ENCODE measurements around the gene ENPEP. TPM values are rescaled to one million over a fixed set of nuclear protein-coding genes. Genes with fewer than 3 reads are reported as not detected.

The ENPEP gene
- total and polyA plus RNA-seq, 4 donors, result 4.5 to 41.5 (median 25.5) TPM

DNA sequence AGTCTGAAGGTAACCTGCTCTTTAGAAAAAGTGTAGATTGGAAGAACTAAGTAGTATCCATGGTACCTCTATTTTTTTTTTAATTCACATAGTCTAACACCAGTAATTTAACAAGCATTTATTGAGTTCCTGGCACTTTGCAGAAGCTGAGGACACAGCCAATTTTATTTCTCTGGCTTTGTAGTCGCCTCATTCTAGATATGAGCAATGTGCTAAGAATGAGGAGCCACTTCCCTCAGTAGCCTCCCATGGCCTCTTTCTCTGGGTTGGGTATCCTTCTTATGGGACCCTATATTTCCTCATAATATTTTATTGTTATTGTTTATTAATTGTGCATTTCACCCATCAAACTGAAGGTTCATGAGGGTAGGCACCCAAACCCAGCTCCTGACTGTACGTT is 67.6 kb downstream of the ENPEP start:
- Histone ChIP-seq H3K9me3 (ENCODE audit: control insufficient read depth in 4 of 4, low read length in 3 of 4) (no peaks in the 10 kb centered on the region), H3K27me3 (ENCODE audit: control insufficient read depth in 4 of 4, insufficient read depth in 4 of 4, low read length in 3 of 4) (no peaks in the 10 kb centered on the region), H3K4me3 (ENCODE audit: low read depth in 1 of 3, low read length in 3 of 3) (no peak overlapping the region), H3K4me1 (ENCODE audit: control insufficient read depth in 4 of 4, insufficient read depth in 4 of 4, low read length in 3 of 4) (no peaks in the 10 kb centered on the region), H3K36me3 (ENCODE audit: control insufficient read depth in 4 of 4, insufficient read depth in 3 of 4, low read depth in 1 of 4, low read length in 3 of 4) (peaks cover 0 to 28% (median 13%) of the 10 kb centered on the region in 4 donors), H3K27ac (ENCODE audit: low read depth in 1 of 2, low read length in 2 of 2) (no peak overlapping the region), H3K9ac (ENCODE audit: low read depth in 1 of 2, low read length in 2 of 2) (no peak overlapping the region)
- 72% methylated on average over 2 of the region's 2 CpGs for WGBS
- no peak for TF ChIP-seq ATF3 (IDR thresholded peaks at IDR 0.05)
- no peak for TF ChIP-seq FOXA1 (IDR thresholded peaks at IDR 0.05)
- no peak for TF ChIP-seq YY1 (IDR thresholded peaks at IDR 0.05)
- no peak for TF ChIP-seq HNF4A (conservative IDR thresholded peaks at IDR 0.05)
- TF ChIP-seq, protein P1, sequence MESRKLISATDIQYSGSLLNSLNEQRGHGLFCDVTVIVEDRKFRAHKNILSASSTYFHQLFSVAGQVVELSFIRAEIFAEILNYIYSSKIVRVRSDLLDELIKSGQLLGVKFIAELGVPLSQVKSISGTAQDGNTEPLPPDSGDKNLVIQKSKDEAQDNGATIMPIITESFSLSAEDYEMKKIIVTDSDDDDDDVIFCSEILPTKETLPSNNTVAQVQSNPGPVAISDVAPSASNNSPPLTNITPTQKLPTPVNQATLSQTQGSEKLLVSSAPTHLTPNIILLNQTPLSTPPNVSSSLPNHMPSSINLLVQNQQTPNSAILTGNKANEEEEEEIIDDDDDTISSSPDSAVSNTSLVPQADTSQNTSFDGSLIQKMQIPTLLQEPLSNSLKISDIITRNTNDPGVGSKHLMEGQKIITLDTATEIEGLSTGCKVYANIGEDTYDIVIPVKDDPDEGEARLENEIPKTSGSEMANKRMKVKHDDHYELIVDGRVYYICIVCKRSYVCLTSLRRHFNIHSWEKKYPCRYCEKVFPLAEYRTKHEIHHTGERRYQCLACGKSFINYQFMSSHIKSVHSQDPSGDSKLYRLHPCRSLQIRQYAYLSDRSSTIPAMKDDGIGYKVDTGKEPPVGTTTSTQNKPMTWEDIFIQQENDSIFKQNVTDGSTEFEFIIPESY (IDR thresholded peaks at IDR 0.05), result no peak
- TF ChIP-seq, protein P2, sequence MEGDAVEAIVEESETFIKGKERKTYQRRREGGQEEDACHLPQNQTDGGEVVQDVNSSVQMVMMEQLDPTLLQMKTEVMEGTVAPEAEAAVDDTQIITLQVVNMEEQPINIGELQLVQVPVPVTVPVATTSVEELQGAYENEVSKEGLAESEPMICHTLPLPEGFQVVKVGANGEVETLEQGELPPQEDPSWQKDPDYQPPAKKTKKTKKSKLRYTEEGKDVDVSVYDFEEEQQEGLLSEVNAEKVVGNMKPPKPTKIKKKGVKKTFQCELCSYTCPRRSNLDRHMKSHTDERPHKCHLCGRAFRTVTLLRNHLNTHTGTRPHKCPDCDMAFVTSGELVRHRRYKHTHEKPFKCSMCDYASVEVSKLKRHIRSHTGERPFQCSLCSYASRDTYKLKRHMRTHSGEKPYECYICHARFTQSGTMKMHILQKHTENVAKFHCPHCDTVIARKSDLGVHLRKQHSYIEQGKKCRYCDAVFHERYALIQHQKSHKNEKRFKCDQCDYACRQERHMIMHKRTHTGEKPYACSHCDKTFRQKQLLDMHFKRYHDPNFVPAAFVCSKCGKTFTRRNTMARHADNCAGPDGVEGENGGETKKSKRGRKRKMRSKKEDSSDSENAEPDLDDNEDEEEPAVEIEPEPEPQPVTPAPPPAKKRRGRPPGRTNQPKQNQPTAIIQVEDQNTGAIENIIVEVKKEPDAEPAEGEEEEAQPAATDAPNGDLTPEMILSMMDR (IDR thresholded peaks at IDR 0.05; ENCODE audit: low read depth, low read length, missing input control), result no peak
- TF ChIP-seq, protein P3, sequence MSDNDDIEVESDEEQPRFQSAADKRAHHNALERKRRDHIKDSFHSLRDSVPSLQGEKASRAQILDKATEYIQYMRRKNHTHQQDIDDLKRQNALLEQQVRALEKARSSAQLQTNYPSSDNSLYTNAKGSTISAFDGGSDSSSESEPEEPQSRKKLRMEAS (IDR thresholded peaks at IDR 0.05), result no peak
- TF ChIP-seq REST (IDR thresholded peaks at IDR 0.05), result no peak
- TF ChIP-seq NR2F2 (IDR thresholded peaks at IDR 0.05), result no peak
- TF ChIP-seq RXRA (IDR thresholded peaks at IDR 0.05), result no peak
- no peak for TF ChIP-seq TAF1 (conservative IDR thresholded peaks at IDR 0.05)
- TF ChIP-seq EGR1 (IDR thresholded peaks at IDR 0.05; ENCODE audit: low read depth in 2 of 2), result no peak
- DNase-seq (ENCODE audit: low spot score), result no peak

DNA sequence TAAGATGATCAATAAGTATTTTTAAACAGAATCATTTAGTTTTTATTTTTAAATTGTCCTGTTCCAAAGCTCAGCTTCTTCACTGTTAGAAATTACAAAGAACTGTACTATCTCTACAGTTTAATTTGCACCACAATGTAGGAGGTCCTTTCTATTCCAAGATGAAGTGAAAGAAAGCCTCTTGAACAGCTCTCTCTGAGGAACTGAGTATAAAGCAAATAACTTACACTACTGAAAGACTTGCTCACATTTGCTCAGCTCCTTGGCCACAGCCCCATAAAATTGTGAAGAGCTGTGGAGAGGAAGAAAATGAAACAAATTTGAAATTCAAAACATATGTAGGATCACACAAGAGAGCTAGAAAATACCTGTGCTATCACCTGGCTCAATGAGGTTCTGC is 68.6 kb downstream of the ENPEP start:
- H3K27me3 ChIP-seq (ENCODE audit: control insufficient read depth in 4 of 4, insufficient read depth in 4 of 4, low read length in 3 of 4), result no peaks in the 10 kb centered on the region
- no peaks in the 10 kb centered on the region for H3K9me3 ChIP-seq (ENCODE audit: control insufficient read depth in 4 of 4, low read length in 3 of 4)
- no peak overlapping the region for H3K9ac ChIP-seq (ENCODE audit: low read depth in 1 of 2, low read length in 2 of 2)
- TF ChIP-seq GABPA (IDR thresholded peaks at IDR 0.05 in 1 of 2, conservative IDR thresholded peaks at IDR 0.05 in 1 of 2), result no peak
- no peak for DNase-seq (ENCODE audit: low spot score)
- H3K27ac ChIP-seq (ENCODE audit: low read depth in 1 of 2, low read length in 2 of 2), result no peak overlapping the region
- H3K4me1 ChIP-seq (ENCODE audit: control insufficient read depth in 4 of 4, insufficient read depth in 4 of 4, low read length in 3 of 4), result no peaks in the 10 kb centered on the region
- peaks cover 0 to 34% (median 20%) of the 10 kb centered on the region in 4 donors for H3K36me3 ChIP-seq (ENCODE audit: control insufficient read depth in 4 of 4, insufficient read depth in 3 of 4, low read depth in 1 of 4, low read length in 3 of 4)
- no peak overlapping the region for H3K4me3 ChIP-seq (ENCODE audit: low read depth in 1 of 3, low read length in 3 of 3)
